Myocyte (in vitro differentiated cells): ENCODE measurements around the gene NRDC. TPM values are rescaled to one million over a fixed set of nuclear protein-coding genes. Genes with fewer than 3 reads are reported as not detected.

Experiments used
- DNase-seq: peaks from one replicate; pipeline ENCODE4 v3.0.0-alpha.2; 2012; ENCODE audit warnings: low read depth
- total RNA-seq: library from RNA; depleted of rRNA; stranded (reverse); fragments of >200 nt; gene quantifications from 2 replicates; pipeline ENCODE4 v1.2.3, GENCODE V29; 2014

The NRDC gene
- total RNA-seq, 1 donor from 2014 or later, result 84.5 TPM

DNA sequence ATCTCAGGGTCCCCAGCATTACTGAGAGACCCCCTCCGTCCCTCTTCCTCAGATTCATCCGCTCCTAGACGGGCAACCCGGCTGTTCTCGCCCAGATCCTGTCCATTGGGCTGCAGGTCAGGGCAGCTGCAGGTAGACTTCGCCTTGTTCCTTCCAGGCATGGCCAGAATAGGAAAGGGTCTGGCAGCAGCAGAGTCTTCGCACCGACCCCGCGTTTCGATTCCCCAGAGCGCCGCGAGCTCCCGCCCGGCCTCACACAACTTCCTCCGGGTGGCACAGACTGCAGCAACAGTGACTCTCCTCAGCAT lies 265 bp downstream of the NRDC start:
- no peak for DNase-seq

DNA sequence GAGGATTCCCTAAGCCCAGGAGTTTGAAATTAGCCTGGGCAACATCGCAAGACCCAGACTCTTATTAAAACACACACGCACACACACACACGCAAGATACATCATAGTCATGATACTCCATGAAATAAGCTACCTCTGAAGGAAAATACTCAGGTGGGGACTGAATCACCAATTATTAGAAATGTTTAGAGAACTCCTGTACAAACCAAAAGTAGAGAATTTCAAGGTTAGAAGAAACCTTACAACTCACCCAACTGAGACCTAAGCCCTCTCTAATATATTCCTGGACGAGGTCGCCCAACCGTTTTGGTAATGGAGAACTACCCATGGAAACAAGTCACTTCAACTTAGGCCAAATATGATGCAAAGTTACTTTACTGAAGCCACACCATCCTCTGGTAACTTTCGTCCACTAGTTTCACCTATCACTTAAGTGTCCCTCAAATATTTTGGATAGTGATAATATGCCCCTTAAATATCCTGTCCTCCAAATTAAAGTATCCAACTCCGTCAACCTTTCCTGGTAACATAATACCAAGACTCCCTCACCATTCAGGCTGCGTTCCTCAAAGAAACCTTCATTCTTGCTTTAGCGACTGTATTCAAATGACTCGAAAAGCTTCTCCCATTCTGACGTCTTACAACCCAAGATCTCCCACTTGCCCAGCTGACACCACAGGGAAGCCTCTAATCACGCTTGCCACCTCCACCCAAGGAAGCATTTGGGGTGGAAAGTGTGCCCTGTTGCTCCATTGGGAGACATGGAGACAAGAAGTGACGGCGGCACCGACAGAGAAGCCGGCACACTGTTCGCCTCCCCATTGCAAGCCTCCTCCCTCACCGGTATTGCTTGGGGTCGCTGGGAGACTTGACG lies 856 bp downstream of the NRDC start:
- peak; percentile 53 for DNase-seq

DNA sequence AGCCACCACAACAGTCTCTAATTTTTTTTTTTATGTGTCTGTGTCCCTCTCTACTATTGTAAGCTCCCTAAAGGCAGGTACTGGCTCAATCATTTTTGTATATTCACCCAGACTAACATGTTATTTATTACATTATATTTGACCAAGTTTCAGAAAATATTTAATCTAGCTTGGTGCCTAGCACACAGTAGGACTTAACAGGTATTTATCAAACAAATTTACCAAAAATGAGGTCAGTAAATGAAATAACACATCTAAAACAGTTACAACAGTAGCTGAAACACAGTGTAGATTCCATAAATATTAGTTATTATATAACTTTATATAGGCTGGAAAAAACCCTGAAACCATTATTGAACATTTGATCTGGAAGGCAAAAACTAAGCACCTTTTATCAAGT lies 2.7 kb downstream of the NRDC start:
- no peak for DNase-seq

DNA sequence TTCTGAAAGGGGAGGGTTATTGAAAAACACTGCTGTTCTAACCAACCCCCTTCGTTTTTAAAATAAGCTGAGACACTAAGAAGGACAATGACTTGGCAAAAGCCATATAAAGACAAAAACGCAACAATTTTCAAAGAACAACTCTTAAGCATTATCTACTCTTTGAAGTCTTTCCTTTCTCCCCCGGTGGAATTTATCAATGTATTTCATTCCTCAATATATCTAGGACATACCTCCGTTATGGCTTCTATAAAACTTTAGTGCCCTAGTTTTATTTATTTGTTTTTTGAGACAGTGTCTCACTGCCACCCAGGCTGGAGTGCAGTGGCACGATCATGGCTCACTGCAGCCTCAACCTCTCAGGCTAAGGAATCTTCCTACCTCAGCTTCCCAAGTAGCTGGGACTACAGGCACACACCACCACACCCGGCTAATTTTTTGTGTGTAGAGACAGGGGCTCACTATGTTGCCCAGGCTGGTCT lies 3.2 kb downstream of the NRDC start:
- no peak for DNase-seq

DNA sequence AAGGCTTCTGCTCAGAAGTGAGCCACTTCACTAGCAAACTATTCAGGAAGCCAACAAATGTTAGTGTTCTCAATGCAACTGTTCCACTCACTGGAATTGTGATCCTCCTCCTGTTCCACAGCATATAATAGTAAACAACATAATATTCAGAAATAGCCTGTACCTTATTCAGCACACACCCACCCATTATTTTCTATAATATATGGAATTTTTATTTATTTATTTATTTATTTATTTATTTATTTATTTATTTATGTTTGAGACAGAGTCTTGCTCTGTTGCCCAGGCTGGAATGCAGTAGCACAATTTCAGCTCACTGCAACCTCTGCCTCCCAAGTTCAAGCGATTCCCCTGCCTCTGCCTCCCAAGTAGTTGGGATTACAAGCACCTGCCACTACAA lies 5.3 kb downstream of the NRDC start:
- DNase-seq, result peak; percentile 23

DNA sequence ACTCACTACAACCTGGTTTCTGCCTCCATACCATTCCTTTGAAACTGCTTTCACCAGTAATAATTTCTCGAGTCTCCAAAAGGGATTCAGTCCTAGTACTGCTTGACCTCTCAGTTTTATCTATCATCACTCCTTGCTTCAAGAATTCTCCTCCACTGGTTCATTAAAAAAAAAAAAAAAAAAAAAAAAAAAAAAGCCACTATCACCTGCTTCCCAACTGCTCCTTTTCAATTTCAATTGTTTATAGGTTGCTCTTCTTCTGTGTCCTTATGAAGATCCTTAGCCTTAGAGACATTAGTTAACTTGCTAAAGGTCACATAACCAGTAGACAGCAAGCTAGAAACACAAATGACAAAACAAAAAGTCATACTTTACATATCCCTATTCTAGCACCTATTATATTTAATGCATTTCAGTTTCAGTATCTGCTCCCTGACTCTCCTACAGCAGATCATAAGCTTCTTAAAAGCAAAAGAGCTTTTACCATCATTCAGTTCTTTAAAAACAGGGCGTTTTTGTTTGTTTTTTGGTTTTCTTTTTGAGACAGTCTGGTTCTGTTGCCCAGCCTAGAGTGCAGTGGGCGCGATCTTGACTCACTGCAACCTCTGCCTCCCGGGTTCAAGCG lies 7.1 kb downstream of the NRDC start:
- no peak for DNase-seq

DNA sequence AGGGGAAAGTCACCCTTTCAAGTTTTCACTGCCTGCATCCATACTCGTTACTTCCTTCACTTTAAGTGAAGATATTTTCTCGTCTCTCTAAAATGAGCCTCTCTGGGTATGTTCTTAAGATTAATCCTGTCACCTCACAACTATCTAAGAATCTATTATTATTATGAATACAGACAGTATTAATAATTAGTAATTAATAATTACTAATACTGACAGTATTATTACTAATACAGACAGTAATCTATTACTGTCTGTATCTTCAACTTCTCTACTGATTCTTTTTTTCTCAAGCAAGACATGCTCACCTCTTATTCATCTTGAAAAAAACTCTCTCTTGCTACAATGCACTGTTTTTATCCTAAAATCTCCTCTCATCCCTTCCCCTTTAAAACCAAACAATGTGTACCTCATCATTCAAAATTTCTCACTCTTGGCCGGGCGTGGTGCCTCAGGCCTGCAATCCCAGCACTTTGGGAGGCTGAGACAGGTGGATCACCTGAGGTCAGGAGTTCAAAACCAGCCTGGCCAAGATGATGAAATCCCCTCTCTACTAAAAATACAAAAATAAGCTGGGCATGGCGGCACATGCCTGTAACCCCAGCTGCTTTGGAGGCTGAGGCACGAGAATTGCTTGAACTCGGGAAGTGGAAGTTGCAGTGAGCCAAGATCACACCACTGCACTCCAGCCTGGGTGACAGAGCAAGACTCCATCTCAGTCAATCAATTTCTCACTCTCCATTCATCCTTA lies 7.8 kb downstream of the NRDC start:
- DNase-seq, result no peak

DNA sequence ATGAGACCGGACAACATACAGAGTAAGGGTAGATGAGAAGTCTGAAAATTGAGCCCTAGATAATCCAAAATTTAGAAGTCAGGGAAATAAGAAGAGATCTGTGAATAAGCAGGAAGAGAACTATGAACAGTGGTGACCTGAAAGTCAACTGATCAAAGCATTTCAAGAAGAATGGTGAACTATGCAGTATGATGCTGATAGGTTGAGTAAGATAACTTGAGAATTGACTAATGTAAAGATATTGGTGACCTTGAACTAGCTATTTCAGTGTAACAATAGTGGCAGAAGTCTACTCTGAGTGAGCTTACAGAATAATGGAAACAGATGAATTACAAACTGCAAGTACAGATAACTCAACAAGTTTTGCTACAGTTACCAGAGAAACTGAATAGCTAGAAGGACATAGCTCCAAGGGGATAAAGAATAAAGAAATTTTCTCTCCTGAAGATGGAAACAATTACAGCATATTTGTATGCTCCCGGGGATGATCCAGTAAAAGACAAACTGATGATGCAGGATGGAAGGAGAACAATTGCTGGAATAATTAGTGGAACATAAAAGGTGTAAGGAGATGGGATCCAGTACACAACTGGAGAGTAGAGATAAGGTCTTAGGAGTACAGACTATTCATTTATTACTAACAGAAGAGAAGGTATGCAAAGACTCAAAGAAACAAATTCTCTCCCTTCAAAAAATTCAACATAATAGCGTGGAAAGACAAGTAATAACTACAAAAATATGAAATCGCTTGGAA lies 10.9 kb downstream of the NRDC start:
- no peak for DNase-seq

DNA sequence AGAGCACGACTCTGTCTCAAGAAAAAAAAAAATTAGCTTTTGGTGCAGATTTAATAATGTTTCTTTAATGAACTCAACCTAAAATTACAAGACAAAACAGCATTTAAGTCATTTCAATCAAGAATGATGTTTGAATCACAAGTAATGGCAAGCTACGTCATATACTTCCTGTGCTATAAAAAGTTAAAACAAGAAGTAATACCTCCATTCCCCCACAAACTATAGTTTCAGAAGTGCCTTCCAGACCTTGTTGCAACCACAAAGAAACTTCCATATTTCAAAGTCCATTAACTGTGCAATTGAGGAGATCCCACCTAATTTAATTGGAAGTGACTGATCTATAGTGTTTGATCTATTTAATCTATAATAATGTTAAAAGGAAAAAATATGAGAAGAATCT lies 15.1 kb downstream of the NRDC start:
- DNase-seq, result no peak

DNA sequence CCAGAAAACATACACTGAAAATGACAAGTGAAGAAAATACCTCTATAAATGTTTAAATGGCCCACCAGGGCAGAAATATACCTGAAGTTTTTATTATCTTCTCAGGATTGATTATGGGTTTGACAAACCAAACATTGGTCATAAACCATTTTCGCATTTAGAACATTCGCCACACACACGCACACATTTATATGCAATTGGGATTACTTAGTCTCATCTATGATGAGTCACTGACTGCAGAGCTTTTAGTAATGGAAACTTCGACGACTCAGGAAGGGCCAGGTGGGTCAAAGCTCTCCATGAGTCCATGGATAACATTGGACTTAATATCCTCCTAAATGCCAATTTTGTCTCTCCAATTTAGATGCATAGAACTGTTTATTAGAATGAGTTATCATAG lies 16.9 kb downstream of the NRDC start:
- no peak for DNase-seq

DNA sequence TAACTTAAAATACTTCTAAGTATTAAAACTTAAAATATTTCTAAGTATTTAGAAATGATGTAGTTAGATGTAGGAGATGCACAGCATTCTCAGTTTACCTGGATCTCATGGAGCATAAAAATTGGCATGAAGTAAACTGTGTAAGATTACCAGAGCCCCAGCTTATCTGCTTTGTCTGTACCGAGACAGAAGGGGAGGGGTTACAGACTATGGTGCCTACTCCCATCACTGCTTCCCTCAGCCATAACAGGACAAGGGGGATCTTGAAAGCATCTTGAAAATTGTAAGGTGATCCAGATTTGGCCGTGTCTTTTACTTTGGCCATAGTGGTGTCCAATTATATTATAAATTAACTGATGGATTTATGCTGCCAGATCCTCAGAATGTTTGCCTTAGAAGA lies 18.8 kb downstream of the NRDC start:
- DNase-seq, result no peak

DNA sequence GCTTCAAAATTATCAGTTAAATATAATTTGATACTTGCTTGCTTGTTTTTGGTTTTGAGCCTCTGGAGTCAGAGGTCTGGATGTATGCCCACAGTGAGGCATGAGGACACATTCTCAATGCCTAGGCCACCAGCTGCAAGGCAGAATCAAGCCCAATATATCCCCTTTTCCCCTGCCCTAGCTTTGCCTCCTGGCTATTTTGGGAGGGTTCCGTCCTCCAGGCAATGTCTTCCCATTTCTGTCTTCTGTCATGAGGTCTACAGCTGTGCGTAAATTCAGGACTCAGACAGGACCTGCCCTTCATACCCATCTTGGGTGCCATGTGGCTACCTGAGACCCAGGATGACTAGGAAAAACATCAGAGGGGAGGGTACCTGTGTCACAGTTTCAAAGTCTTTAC lies 19.2 kb downstream of the NRDC start:
- DNase-seq, result peak; percentile 72

DNA sequence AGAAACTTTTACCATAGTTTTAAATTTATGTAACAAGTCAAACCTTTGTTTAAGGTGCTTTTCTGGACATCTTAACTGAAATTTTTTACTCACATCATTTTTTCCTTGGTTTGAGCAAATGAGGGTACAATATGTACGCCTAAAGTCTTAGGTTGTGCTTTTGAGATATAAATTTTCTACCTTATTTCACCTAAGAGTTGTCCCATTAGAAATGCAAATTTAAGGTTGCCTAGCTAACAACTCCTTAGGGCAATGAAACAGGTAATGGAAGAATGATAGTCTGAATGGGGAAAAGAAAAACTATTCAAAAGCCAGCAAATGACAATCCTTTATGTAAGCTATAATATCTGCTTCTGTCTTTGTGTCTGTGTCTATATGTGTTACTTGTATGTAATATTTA lies 19.6 kb downstream of the NRDC start:
- DNase-seq, result no peak

DNA sequence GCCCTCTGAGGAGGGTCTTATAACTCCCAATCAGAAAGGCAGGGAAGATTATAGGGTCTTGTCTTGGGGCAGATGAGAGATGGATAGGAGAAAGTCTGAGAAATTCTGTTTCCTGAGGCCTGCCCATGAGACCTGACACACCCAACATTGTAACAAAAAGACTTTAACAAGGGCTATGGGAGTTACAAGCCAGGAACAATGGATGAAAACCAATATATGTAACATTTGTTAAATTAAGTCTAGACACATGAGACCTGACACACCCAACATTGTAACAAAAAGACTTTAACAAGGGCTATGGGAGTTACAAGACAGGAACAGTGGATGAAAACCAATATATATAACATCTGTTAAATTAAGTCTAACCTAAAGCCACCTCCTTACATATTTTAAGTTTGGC lies 21.8 kb downstream of the NRDC start:
- DNase-seq, result no peak

DNA sequence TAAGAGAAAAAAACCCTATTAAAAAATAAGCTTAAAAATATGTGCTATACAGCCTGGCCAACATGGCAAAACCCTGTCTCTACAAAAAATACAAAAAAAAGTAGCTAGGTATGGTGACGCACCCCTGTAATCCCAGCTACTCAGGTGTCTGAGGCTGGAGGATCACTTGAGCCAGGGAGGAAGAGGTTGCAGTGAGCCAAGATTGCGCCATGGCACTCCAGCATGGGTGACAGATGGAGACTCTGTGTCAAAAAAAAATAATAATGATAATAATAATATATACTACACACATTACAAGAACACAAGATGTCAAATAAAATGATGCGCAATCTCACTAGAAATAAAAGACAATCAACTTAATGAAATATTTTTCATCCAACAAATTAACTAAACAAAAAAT lies 22.9 kb downstream of the NRDC start:
- DNase-seq, result no peak

DNA sequence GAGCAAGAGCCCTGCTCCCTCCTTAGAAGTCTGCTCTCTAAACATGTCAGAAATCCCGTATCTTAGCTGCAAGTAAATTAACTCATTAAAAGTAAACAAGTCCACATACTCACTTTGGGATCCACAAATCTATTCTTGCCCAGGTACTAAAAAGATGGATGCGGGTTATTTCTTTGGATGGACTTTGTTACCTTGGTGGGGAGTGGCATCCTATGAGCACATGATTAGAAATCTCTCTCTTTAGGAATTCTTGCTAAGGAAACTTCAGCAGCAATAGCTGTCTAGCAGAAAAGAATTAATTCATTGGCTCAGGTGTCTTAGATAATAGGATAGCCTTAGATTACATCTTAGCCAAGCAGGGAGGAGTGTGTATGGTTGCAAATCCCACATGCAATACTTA lies 25.2 kb downstream of the NRDC start:
- DNase-seq, result no peak

DNA sequence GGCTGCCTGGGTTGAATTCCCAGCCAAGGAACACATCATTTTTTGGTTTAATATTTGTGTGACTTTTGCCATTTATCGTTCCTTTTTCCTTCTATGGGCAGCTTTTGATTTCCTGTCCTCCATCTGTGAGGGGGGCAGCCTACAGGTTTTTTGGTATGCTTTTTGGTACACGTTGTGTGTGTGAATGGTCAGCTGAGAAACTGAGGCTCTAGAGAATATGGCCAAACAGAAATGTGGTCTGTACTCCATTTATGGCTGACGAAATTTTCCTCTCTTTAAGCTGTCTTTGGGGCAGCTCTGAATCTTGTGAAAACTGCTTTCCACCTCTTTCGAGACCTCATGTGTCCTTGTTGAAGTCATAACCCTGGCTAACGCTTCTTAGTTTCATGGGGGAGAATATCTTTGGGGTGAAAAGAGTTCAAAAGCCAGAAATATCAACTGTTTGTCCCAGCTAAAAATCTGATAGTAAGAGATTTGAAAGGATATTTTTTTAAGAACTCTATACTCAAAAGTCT lies 26.6 kb downstream of the NRDC start:
- no peak for DNase-seq

DNA sequence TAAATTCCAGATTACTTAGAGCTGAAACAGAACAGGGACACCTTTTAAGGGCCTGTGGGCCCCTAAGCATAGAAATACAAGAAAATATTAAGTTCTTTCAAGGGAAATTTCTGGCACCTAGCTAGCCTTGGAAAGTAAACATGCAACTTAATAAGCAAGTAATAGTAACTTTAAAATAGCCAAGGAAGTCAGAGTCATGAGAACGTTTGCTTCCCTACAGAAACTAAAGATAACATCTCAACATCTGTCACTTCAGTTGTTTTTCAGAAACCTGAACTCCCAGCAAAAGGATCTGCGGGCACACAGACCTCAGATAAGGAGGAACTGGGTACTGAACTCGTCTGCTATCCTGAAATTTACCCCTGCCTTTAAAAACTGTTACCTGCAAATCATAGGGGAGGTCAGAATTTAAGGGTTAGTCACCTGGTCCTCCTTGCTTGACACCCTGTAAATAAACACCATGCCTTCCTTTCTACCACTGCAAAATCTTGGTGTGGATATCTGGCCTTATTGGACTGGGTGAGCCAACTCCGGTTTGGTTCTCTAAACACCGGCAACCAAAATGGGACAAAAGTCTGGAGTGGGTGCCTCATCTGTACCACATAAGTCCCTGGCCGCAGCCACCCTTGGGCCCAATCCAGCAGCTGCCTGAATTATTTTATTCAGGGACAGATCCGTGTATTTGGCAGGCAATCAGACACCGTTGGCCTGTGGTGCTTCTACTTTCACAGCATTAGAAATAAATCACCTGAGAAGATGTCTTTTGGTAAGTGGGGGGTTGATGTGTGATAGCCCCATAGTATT lies 27.9 kb downstream of the NRDC start:
- peak; percentile 17 for DNase-seq

DNA sequence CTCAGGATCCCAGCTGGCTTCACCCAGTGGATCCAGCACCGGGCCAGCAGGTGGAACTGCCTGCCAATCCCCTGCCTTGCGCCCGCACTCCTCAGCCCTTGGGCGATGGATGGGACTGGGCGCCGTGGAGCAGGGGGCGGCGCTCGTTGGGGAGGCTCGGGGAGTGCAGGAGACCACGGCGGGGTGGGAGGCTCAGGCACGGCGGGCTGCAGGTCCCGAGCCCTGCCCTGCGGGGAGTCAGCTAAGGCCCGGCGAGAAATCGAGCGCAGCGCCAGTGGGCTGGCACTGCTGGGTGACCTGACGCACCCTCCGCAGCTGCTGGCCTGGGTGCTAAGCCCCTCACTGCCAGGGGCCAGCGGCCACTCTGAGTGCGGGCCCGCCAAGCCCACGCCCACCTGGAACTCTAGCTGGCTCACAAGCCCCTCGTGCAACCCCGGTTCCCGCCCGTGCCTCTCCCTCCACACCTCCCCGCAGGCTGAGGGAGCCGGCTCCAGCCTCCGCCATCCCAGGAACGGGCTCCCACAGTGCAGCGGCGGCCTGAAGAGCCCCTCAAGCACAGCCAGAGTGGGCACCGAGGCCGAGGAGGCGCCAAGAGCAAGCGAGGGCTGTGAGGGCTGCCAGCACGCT lies 31.1 kb downstream of the NRDC start:
- DNase-seq, result no peak

DNA sequence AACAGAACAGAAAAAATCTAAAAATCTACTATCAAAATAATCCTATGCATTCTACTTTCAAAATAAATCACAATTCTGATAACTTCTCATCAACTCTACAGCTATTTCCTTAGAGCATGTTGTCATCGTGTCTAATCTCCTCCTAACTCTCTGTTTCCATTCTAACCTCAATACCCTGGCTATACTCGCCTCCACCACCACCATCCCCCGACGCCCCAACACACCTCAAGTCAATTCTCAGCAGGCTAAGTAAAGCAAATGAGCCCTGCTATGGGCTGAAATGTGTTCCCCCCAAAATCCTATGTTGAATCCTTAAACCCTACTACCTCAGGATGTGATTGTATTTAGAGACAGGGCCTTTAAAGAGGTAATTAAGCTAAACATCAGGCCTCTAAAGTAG lies 34.6 kb downstream of the NRDC start:
- no peak for DNase-seq
